HL-60 (cell line): ENCODE results near the gene C5orf58.

Experiments
- TF ChIP-seq, protein P1 (sequence below): IDR thresholded peaks from one replicate; pipeline ENCODE4 v1.5.1; 2011; ENCODE audit warnings: low read length, control low read depth, inconsistent platforms; ENCODE audit not compliant: insufficient read depth
- TF ChIP-seq, protein P2 (sequence below): IDR thresholded peaks from 2 replicates; pipeline ENCODE4 v1.6.1; 2012; ENCODE audit warnings: low read depth; ENCODE audit not compliant: insufficient replicate concordance

DNA sequence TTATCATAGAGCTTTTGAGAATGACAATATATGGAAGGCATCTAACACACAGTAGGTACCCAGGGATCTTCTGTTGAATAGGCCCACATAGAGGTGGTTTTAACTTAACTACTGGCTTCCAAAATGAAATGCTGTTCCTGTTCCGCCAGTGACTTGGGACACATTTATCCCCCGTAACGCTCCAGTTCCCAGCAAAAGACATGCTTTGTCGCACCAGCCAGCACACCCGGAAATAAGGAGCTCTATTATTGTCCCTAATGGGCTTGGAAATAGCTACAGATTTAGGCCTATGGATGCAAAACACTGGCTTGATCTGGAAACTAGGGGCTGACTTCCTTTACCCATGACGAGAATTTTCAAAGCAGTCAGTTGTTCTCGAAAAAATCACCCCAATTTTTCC lies 45.9 kb upstream of the C5orf58 start:
- TF ChIP-seq, protein P1, sequence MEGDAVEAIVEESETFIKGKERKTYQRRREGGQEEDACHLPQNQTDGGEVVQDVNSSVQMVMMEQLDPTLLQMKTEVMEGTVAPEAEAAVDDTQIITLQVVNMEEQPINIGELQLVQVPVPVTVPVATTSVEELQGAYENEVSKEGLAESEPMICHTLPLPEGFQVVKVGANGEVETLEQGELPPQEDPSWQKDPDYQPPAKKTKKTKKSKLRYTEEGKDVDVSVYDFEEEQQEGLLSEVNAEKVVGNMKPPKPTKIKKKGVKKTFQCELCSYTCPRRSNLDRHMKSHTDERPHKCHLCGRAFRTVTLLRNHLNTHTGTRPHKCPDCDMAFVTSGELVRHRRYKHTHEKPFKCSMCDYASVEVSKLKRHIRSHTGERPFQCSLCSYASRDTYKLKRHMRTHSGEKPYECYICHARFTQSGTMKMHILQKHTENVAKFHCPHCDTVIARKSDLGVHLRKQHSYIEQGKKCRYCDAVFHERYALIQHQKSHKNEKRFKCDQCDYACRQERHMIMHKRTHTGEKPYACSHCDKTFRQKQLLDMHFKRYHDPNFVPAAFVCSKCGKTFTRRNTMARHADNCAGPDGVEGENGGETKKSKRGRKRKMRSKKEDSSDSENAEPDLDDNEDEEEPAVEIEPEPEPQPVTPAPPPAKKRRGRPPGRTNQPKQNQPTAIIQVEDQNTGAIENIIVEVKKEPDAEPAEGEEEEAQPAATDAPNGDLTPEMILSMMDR, result no peak
- TF ChIP-seq, protein P2, sequence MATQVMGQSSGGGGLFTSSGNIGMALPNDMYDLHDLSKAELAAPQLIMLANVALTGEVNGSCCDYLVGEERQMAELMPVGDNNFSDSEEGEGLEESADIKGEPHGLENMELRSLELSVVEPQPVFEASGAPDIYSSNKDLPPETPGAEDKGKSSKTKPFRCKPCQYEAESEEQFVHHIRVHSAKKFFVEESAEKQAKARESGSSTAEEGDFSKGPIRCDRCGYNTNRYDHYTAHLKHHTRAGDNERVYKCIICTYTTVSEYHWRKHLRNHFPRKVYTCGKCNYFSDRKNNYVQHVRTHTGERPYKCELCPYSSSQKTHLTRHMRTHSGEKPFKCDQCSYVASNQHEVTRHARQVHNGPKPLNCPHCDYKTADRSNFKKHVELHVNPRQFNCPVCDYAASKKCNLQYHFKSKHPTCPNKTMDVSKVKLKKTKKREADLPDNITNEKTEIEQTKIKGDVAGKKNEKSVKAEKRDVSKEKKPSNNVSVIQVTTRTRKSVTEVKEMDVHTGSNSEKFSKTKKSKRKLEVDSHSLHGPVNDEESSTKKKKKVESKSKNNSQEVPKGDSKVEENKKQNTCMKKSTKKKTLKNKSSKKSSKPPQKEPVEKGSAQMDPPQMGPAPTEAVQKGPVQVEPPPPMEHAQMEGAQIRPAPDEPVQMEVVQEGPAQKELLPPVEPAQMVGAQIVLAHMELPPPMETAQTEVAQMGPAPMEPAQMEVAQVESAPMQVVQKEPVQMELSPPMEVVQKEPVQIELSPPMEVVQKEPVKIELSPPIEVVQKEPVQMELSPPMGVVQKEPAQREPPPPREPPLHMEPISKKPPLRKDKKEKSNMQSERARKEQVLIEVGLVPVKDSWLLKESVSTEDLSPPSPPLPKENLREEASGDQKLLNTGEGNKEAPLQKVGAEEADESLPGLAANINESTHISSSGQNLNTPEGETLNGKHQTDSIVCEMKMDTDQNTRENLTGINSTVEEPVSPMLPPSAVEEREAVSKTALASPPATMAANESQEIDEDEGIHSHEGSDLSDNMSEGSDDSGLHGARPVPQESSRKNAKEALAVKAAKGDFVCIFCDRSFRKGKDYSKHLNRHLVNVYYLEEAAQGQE, result no peak
